Measurements from ENCODE around the gene CDH23. TPM values are rescaled to one million over a fixed set of nuclear protein-coding genes. Genes with fewer than 3 reads are reported as not detected.
"Not testable (repeated sequence)": the region's sequence is repeated elsewhere in the genome, so short reads cannot be mapped to it uniquely, and the experiment has no call there.

Gene CDH23
- total RNA-seq, 2 experiments from 2014 or later, result 4.6 to 5.2 TPM

GRCh38 chr10:71598621-71599055 lies 201.9 kb downstream of the CDH23 start:
- intact Hi-C loops (cut with DNase I, micrococcal nuclease), result no loop called here
- Mint-ChIP-seq H3K27ac (no peak overlapping the region), H3K4me1 (ENCODE audit: low read depth) (no peaks in the 10 kb centered on the region), H3K9me3 (no peaks in the 10 kb centered on the region), H3K36me3 (ENCODE audit: low read depth) (no peaks in the 10 kb centered on the region), H3K4me3 (no peak overlapping the region), H3K27me3 (no peaks in the 10 kb centered on the region)
- Histone ChIP-seq H3K27me3 (ENCODE audit: control insufficient read depth in 1 of 2, insufficient read depth in 2 of 2, low read length in 2 of 2) (no peaks in the 10 kb centered on the region), H3K4me3 (ENCODE audit: low read length) (no peak overlapping the region), H3K4me1 (ENCODE audit: insufficient read depth, low read length) (no peaks in the 10 kb centered on the region), H3K9me3 (ENCODE audit: control insufficient read depth in 1 of 2, insufficient read depth in 1 of 2, low read length in 2 of 2) (no peaks in the 10 kb centered on the region), H3K36me3 (ENCODE audit: insufficient read depth, low read length) (no peaks in the 10 kb centered on the region), H3K27ac (ENCODE audit: low read depth in 1 of 2, low read length in 2 of 2) (no peak overlapping the region)
- TF ChIP-seq CTCF (IDR thresholded peaks at IDR 0.05), result no peak
- POLR2A ChIA-PET, result no interaction called here
- no peak for ATAC-seq (ENCODE audit: poor library complexity)
- peak in 2 of 14 experiments; percentile 38 for DNase-seq
- CTCF ChIA-PET, result no interaction called here

GRCh38 chr10:71599518-71599917 lies 202.8 kb downstream of the CDH23 start:
- H3K9me3 Mint-ChIP-seq, result no peaks in the 10 kb centered on the region
- no peaks in the 10 kb centered on the region for H3K4me1 Mint-ChIP-seq (ENCODE audit: low read depth)
- no peaks in the 10 kb centered on the region for H3K27me3 Mint-ChIP-seq
- no peaks in the 10 kb centered on the region for H3K27me3 ChIP-seq (ENCODE audit: control insufficient read depth in 1 of 2, insufficient read depth in 2 of 2, low read length in 2 of 2)
- DNase-seq, result no peak
- no peak overlapping the region for H3K27ac Mint-ChIP-seq
- no peaks in the 10 kb centered on the region for H3K4me1 ChIP-seq (ENCODE audit: insufficient read depth, low read length)
- H3K4me3 Mint-ChIP-seq, result no peak overlapping the region
- H3K36me3 ChIP-seq (ENCODE audit: insufficient read depth, low read length), result no peaks in the 10 kb centered on the region
- no peak overlapping the region for H3K27ac ChIP-seq (ENCODE audit: low read depth in 1 of 2, low read length in 2 of 2)
- H3K36me3 Mint-ChIP-seq (ENCODE audit: low read depth), result no peaks in the 10 kb centered on the region
- no peak for ATAC-seq (ENCODE audit: poor library complexity)
- TF ChIP-seq CTCF (IDR thresholded peaks at IDR 0.05), result no peak
- POLR2A ChIA-PET, result no interaction called here
- intact Hi-C loops (cut with DNase I, micrococcal nuclease), result no loop called here
- CTCF ChIA-PET, result interaction anchor here (0.7 kb wide), 1 partner anchor 79 kb away, joined by 3 read pairs; no protein-coding TSS in a partner anchor
- H3K4me3 ChIP-seq (ENCODE audit: low read length), result no peak overlapping the region
- H3K9me3 ChIP-seq (ENCODE audit: control insufficient read depth in 1 of 2, insufficient read depth in 1 of 2, low read length in 2 of 2), result no peaks in the 10 kb centered on the region

- H3K27me3 Mint-ChIP-seq; POLR2A ChIA-PET; H3K4me1 ChIP-seq (ENCODE audit: insufficient read depth, low read length); H3K4me3 ChIP-seq (ENCODE audit: low read length); intact Hi-C loops (cut with DNase I, micrococcal nuclease); H3K27ac Mint-ChIP-seq; H3K36me3 ChIP-seq (ENCODE audit: insufficient read depth, low read length); H3K9me3 Mint-ChIP-seq; H3K36me3 Mint-ChIP-seq (ENCODE audit: low read depth); ATAC-seq (ENCODE audit: poor library complexity); H3K9me3 ChIP-seq (ENCODE audit: control insufficient read depth in 1 of 2, insufficient read depth in 1 of 2, low read length in 2 of 2); H3K27ac ChIP-seq (ENCODE audit: low read depth in 1 of 2, low read length in 2 of 2); DNase-seq; H3K27me3 ChIP-seq (ENCODE audit: control insufficient read depth in 1 of 2, insufficient read depth in 2 of 2, low read length in 2 of 2); H3K4me1 Mint-ChIP-seq (ENCODE audit: low read depth); H3K4me3 Mint-ChIP-seq: not testable (repeated sequence)
- CTCF ChIA-PET, result interaction anchor here (0.7 kb wide), 1 partner anchor 80 kb away, joined by 3 read pairs; no protein-coding TSS in a partner anchor
Observed at GRCh38 chr10:71600242-71600641, 203.5 kb downstream of the CDH23 start.

GRCh38 chr10:71600849-71601248 lies 204.1 kb downstream of the CDH23 start:
- CTCF ChIA-PET, result no interaction called here
- H3K27me3 ChIP-seq (ENCODE audit: control insufficient read depth in 1 of 2, insufficient read depth in 2 of 2, low read length in 2 of 2), result no peaks in the 10 kb centered on the region
- H3K4me3 ChIP-seq (ENCODE audit: low read length), result no peak overlapping the region
- ATAC-seq (ENCODE audit: poor library complexity) (no peak), DNase-seq (peak in 2 of 14 experiments; percentile 4 to 32)
- no peaks in the 10 kb centered on the region for H3K36me3 ChIP-seq (ENCODE audit: insufficient read depth, low read length)
- intact Hi-C loops (cut with DNase I, micrococcal nuclease), result no loop called here
- Mint-ChIP-seq H3K9me3 (no peaks in the 10 kb centered on the region), H3K27me3 (no peaks in the 10 kb centered on the region), H3K27ac (no peak overlapping the region), H3K4me3 (no peak overlapping the region), H3K4me1 (ENCODE audit: low read depth) (no peaks in the 10 kb centered on the region), H3K36me3 (ENCODE audit: low read depth) (no peaks in the 10 kb centered on the region)
- TF ChIP-seq CTCF (IDR thresholded peaks at IDR 0.05), result no peak
- no peak overlapping the region for H3K27ac ChIP-seq (ENCODE audit: low read depth in 1 of 2, low read length in 2 of 2)
- no peaks in the 10 kb centered on the region for H3K4me1 ChIP-seq (ENCODE audit: insufficient read depth, low read length)
- POLR2A ChIA-PET, result no interaction called here
- H3K9me3 ChIP-seq (ENCODE audit: control insufficient read depth in 1 of 2, insufficient read depth in 1 of 2, low read length in 2 of 2), result no peaks in the 10 kb centered on the region
